ENCODE measurements around the gene RASL11A. TPM values are rescaled to one million over a fixed set of nuclear protein-coding genes. Genes with fewer than 3 reads are reported as not detected.
A peak's percentile ranks its signal among the peaks of the same experiment; 100 is the strongest.
"Not testable (repeated sequence)": the region's sequence is repeated elsewhere in the genome, so short reads cannot be mapped to it uniquely, and the experiment has no call there.

Gene RASL11A
- total RNA-seq, 2 donors from 2014 or later, result 3.5 to 5.5 TPM

DNA sequence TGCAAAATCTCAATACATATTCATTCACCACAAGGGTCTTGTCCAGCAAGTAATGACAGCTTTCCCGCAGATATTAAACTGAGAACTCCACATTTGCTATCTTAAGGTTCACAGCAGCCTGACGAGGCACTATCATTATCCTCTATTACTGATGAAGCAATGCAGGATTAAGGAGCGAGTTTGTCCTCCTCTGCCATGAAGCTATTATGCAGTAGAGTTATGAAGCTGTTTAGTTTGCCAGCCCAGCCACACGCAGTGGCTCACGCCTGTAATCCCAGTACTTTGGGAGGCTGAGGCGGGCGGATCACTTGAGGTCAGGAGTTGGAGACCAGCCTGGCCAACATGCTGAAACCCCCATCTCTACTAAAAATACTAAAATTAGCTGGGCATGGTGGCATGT lies 29.8 kb downstream of the RASL11A start:
- H3K9me3 Mint-ChIP-seq; H3K27ac Mint-ChIP-seq; H3K4me3 Mint-ChIP-seq; ATAC-seq (replicated peaks); H3K4me1 Mint-ChIP-seq; H3K36me3 Mint-ChIP-seq (ENCODE audit: low read depth): not testable (repeated sequence)
- H3K27me3 Mint-ChIP-seq, result peaks cover 13% of the 10 kb centered on the region

DNA sequence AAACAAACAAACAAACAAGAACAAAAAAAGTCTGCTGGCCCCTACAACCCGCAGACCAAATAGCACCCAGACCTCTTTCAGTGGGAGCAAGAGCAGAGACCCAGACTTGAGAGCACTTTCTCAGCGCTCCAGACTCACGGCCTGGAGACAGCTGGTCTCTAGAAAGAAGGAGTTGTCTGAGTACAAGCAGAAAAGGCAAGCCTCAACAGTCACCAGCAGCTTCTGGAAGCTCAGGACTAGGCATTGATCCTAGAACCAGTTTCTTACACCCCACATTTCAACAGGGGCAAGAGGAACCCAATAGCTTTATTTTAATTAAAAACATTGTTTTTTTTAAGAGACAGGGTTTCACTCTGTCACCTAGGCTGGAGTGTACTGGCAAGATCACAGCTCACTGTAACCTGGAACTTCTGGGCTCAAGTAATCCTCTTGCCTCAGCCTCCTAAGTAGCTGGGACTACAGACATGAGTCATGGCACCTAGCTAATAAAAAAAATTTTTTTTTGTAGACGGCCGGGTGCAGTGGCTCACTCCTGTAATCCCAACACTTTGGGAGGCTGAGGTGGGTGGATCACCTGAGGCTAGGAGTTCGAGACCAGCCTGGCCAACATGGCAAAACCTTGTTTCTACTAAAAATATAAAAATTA lies 30.4 kb downstream of the RASL11A start:
- Mint-ChIP-seq H3K9me3 (no peaks in the 10 kb centered on the region), H3K4me3 (no peak overlapping the region), H3K4me1 (no peaks in the 10 kb centered on the region), H3K36me3 (ENCODE audit: low read depth) (no peaks in the 10 kb centered on the region), H3K27ac (no peak overlapping the region), H3K27me3 (peaks cover 17% of the 10 kb centered on the region)
- ATAC-seq (replicated peaks), result no peak

DNA sequence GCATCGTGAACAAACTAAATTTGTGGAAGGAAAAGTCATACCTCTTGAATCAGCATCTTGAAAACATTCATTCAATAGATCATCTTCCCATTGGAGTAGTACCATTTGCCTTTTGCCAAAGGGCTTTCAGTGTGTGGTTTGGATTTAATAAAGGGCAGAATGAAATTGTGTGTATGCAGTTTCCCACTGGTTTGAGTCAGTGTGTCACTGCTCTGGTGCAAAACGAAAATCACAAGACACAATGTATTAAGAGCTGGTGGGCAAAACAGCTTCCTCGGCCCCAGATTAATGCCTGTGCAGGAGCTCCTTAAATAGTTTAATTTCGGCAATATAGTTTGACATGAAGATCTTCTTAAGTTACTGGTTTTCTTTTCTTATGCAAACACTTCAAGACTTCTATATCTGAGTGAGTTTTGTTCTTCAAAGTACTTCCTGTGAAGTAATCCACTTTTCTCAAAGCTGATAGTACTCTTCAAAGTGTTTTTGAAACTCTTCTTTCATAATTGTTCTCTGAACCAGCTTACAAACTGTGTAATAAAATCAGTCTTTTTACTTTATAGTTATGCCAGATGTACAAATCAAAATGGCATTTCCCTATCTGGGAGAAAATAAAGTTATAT lies 32.1 kb downstream of the RASL11A start:
- Mint-ChIP-seq H3K27ac (no peak overlapping the region), H3K4me3 (no peak overlapping the region), H3K9me3 (no peaks in the 10 kb centered on the region), H3K27me3 (peaks cover 14% of the 10 kb centered on the region), H3K36me3 (ENCODE audit: low read depth) (no peaks in the 10 kb centered on the region), H3K4me1 (no peaks in the 10 kb centered on the region)
- ATAC-seq (replicated peaks), result no peak

DNA sequence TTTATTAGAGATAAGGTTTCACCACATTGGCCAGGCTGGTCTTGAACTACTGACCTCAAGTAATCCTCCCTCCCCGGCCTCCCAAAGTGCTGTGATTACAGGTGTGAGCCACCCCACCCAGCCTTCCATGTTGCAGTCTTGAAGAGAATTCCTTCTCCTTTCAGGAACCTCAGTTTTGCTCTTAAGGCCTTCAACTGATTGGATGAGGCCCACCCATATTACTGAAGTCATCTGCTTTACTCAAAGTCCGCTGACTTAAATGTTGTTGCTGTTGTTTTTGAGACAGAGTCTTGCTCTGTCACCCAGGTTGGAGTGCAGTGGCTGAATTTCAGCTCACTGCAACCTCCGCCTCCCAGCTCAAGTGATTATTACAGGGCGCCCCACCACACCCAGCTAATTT lies 33.5 kb downstream of the RASL11A start:
- Mint-ChIP-seq H3K27ac (no peak overlapping the region), H3K36me3 (ENCODE audit: low read depth) (no peaks in the 10 kb centered on the region), H3K9me3 (no peaks in the 10 kb centered on the region), H3K4me1 (no peaks in the 10 kb centered on the region), H3K27me3 (peaks cover 13% of the 10 kb centered on the region), H3K4me3 (no peak overlapping the region)
- no peak for ATAC-seq (replicated peaks)

DNA sequence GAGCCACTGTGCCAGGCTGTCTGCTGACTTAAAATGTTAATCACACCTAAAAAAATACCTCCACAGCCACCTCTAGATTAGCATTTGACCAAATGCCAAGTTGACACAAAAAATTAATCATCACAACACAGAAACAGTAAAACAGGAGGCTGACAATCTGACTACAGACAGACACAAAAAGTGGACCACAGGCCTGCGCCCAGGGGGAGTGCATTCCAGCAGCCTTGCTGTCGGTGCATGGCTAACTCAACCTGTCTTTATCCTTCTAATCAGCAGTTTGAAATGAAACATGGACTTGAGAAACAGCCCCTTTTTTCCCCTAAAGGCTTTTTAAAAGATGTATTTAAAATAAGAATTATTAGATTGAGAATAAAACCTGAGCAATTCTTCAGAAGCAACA lies 34.0 kb downstream of the RASL11A start:
- H3K27me3 Mint-ChIP-seq, result peaks cover 8% of the 10 kb centered on the region
- no peak for ATAC-seq (replicated peaks)
- H3K9me3 Mint-ChIP-seq, result no peaks in the 10 kb centered on the region
- no peak overlapping the region for H3K4me3 Mint-ChIP-seq
- H3K4me1 Mint-ChIP-seq, result no peaks in the 10 kb centered on the region
- no peak overlapping the region for H3K27ac Mint-ChIP-seq
- H3K36me3 Mint-ChIP-seq (ENCODE audit: low read depth), result no peaks in the 10 kb centered on the region

DNA sequence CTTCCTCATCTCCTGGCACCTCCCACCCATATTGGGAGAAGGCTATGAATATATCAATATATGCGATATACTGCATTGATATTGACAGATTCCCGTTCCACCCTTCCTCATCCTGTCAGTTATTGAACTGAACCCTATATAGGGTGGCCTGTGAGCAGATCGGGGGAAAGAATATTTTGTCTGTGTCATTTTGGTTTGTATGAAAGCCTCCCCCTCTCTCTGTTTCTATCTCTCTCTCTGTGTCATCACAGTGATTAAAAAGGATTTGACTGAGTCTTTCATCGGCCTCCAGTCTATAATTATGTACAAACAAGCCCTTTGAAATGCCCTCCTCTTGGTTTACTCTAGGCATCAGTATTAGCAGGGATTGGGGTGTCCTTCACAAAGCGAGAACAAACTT lies 35.7 kb downstream of the RASL11A start:
- peak; percentile 31 for ATAC-seq (replicated peaks)
- no peaks in the 10 kb centered on the region for H3K4me1 Mint-ChIP-seq
- peaks cover 8% of the 10 kb centered on the region for H3K27me3 Mint-ChIP-seq
- H3K4me3 Mint-ChIP-seq, result no peak overlapping the region
- H3K27ac Mint-ChIP-seq, result no peak overlapping the region
- H3K9me3 Mint-ChIP-seq, result no peaks in the 10 kb centered on the region
- no peaks in the 10 kb centered on the region for H3K36me3 Mint-ChIP-seq (ENCODE audit: low read depth)

DNA sequence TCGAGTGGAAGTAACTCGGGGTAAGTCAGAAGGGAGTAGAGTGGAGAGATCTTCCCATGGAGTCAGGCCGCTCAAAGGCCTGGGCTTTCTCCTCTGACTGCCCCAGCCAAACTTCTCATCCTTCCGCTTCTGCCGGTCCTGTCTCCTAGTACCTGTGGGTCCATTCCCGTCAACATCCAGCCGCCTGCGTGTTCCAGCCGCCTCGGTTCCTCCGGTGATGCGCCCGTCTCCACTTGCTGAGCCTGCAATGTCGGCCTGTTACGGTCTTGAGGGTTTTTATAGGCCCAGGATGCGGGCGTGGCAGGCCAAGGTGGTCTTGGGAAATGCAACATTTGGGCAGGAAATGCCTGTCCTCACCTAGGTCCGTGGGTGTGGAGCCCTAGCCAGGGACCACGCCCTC lies 38.3 kb downstream of the RASL11A start:
- no peaks in the 10 kb centered on the region for H3K9me3 Mint-ChIP-seq
- no peaks in the 10 kb centered on the region for H3K36me3 Mint-ChIP-seq (ENCODE audit: low read depth)
- peaks cover 13% of the 10 kb centered on the region for H3K27me3 Mint-ChIP-seq
- H3K4me3 Mint-ChIP-seq, result no peak overlapping the region
- no peak overlapping the region for H3K27ac Mint-ChIP-seq
- no peak for ATAC-seq (replicated peaks)
- H3K4me1 Mint-ChIP-seq, result no peaks in the 10 kb centered on the region

DNA sequence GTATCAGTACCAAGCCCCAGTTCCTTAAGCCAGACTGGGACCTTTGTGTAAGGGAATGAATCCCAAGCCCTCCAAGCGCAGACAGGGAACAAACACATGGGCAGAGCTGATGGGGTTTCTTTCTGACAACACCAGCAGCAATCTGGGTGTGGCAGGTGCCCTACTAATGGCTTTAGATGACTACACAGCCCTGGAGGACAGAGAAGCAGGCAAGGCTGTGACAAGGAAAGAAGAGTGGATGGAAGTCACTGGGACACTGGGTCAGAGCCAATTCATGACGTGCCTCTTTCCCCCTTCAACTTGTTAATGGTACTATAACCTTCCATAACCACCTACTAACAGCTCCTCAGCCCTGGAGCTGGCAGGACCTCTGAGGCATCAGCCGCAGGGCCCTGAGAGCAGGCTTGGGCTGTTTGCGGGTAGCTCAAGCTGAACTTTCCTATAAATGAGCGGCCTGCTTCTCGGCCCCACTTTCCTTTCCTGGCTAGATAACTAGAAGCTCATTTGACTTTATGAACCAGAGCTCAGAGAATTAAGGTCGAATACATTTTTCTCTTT lies 38.9 kb downstream of the RASL11A start:
- H3K36me3 Mint-ChIP-seq (ENCODE audit: low read depth), result no peaks in the 10 kb centered on the region
- no peak overlapping the region for H3K27ac Mint-ChIP-seq
- no peak for ATAC-seq (replicated peaks)
- H3K4me3 Mint-ChIP-seq, result no peak overlapping the region
- no peaks in the 10 kb centered on the region for H3K9me3 Mint-ChIP-seq
- peaks cover 13% of the 10 kb centered on the region for H3K27me3 Mint-ChIP-seq
- H3K4me1 Mint-ChIP-seq, result no peaks in the 10 kb centered on the region

DNA sequence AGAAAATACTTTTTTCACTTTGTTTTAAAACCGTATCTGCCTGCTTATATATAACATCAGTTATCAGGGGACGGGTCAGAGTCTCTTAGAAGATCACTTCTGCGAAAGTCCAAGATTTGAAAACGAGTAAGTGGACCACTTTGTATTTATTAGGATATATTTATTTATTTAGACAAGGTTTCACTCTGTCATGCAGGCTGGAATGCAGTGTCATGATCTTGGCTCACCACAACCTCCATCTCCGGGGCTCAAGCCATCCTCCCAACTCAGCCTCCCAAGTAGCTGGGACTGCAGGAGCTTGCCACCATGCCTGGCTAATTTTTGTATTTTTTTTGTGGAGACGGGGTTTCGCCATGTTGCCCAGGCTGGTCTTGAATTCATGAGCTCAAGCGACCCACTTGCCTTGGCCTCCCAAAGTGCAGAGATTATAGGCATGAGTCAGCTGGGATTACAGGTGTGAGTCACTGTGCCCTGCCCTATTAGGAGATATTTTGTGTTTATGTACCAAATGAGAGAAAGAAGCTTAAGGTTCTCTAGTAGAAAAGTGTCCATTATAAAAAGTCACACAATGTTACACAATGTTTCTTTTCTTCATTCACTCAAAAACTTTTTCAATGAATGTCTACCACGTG lies 39.5 kb downstream of the RASL11A start:
- Mint-ChIP-seq H3K27me3 (peaks cover 13% of the 10 kb centered on the region), H3K9me3 (no peaks in the 10 kb centered on the region), H3K27ac (no peak overlapping the region), H3K4me1 (no peaks in the 10 kb centered on the region), H3K36me3 (ENCODE audit: low read depth) (no peaks in the 10 kb centered on the region), H3K4me3 (no peak overlapping the region)
- no peak for ATAC-seq (replicated peaks)

DNA sequence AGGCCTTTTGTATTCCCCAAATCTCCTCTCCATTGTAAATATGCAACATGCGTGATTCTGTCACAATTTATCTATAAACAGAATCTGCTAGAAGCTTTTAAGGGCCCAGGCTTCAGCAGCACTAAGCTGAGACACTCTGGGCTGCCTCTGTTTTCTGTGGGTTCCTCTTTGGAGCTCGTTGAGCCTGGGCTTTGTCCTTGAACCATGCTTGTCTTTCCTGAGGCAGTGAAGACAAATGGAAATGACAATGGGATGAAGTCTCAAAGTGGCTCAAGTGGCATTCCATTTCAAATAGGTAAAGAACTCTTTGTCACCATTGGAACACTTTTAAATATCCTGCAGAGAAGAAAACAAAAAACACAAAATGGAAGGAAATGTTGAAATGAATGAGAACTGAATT lies 40.3 kb downstream of the RASL11A start:
- Mint-ChIP-seq H3K4me1 (no peaks in the 10 kb centered on the region), H3K4me3 (no peak overlapping the region), H3K36me3 (ENCODE audit: low read depth) (no peaks in the 10 kb centered on the region), H3K27ac (no peak overlapping the region), H3K9me3 (no peaks in the 10 kb centered on the region), H3K27me3 (peaks cover 10% of the 10 kb centered on the region)
- ATAC-seq (replicated peaks), result no peak

DNA sequence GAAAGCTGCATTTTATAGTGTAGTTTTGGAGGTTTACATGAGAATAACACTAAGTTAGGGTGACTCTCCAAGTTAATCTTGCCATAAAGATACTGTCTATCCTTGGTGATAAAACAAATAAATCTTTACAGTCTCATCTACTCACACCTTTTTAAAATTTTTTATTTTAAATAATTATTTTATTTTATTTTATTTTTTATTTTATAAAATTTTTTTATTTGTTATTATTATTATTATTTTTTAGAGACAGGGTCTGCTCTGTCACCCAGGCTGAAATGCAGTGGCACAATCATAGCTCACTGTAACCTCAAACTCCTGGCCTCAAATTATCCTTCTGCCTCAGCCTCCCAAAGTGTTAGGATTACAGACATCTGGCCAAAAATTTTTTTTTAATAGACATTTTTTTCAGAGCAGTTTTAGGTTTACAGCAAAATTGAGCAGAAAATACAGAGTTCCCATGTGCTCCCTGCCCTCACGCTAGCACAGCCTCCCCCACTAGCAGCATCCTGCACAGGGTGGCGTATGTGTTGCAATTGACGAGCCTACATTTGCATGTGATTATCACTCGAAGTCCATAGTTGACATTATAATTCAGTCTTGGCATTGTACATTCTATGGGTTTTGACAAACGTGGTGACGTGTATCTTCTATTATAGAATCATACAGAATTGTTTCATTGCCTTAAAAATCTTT lies 41.0 kb downstream of the RASL11A start:
- peaks cover 15% of the 10 kb centered on the region for H3K27me3 Mint-ChIP-seq
- ATAC-seq (replicated peaks), result no peak
- no peaks in the 10 kb centered on the region for H3K36me3 Mint-ChIP-seq (ENCODE audit: low read depth)

DNA sequence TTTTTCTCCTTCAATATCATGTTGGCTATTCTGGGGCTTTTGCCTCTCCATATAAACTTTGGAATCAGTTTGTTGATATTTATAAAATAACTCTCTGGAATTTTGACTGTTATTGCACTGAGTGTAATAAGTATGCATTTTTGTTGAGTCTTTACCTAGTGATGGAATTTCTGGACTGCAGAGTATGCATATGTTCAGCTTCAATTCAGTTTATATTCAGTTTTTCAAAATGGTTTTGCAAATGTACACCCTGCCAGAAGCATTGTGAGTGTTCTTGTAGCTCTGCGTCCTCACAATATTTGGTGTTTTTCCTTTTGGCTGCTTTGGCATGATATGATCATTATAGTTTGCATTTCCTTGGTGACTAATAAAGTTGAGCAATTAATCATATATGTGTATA lies 43.1 kb downstream of the RASL11A start:
- no peak for ATAC-seq (replicated peaks)

More for the DNA sequence above, 41.0 kb downstream of the RASL11A start:
- H3K4me3 Mint-ChIP-seq, result no peak overlapping the region
- H3K27ac Mint-ChIP-seq, result no peak overlapping the region
- no peaks in the 10 kb centered on the region for H3K9me3 Mint-ChIP-seq
- H3K4me1 Mint-ChIP-seq, result no peaks in the 10 kb centered on the region

DNA sequence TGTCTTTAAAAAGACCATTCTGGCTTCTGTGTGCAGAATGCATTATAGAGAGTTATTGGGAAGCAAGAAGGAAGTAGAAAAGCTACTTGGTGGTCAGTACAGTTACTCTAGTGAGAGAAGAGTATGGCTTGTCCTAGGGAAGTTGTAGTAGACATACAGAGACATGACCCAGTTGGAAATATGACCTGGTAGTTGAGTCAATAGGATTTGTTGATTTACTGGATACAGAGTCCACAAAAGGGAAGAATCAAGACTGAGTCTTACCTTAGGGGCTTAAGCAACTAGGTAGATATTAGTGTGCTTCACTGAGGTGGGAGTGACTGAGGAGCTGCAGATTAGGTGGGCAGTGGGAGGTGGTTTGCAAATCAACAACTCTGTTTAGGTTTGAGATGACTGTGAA lies 48.8 kb downstream of the RASL11A start:
- Mint-ChIP-seq H3K9me3 (no peaks in the 10 kb centered on the region), H3K4me1 (no peaks in the 10 kb centered on the region), H3K4me3 (no peak overlapping the region), H3K36me3 (ENCODE audit: low read depth) (no peaks in the 10 kb centered on the region), H3K27ac (no peak overlapping the region), H3K27me3 (peaks cover 40% of the 10 kb centered on the region)
- no peak for ATAC-seq (replicated peaks)

More for the DNA sequence above, 43.1 kb downstream of the RASL11A start:
- no peak overlapping the region for H3K4me3 Mint-ChIP-seq
- H3K9me3 Mint-ChIP-seq, result no peaks in the 10 kb centered on the region
- no peaks in the 10 kb centered on the region for H3K4me1 Mint-ChIP-seq
- H3K27ac Mint-ChIP-seq, result no peak overlapping the region
- peaks cover 23% of the 10 kb centered on the region for H3K27me3 Mint-ChIP-seq
- H3K36me3 Mint-ChIP-seq (ENCODE audit: low read depth), result no peaks in the 10 kb centered on the region

DNA sequence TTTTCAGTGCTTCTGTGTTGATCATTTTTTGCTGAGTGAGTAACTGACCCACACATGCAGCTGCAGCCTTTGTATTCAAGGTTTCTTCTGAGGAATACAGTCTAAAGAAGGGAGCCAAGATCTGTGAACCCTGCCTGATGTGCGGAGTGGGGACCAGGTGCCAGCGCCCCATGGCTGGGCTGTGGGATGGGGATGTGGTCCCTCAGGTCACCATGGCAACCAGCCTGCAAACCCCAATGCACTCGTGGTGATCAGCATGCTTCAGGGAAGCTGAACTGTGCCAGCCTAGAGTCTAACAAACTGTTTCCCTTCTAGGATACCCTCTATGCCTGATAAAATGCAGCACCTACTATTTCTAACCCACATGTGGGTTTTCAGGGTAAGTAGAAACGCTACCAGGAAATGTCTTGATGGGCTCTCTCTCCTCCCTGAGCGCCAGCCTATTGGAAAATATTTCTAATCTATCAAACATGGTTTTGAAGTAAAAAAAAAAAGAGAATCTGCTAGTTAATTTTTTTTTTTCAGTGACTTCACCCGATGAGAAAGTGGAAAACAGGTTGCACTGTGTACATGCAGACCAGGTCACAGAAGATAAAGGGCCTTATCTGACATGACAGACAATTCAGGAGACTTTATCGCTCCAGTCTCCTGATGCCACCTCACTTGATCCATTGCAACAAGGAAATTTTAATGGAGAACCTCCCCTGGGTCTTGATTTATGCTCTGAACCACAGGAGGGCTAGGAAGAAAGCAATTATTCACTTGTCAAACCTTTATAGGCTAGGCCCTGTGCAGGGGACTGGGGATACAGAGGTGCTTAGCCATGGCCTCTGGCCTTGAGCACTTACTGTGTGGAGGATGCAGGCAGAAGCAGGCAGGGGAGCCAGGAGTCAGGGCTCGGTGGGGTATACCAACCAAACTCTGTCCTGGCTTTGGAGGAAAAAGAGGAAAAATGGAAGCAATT lies 51.1 kb downstream of the RASL11A start:
- Mint-ChIP-seq H3K27ac (no peak overlapping the region), H3K4me1 (no peaks in the 10 kb centered on the region), H3K9me3 (no peaks in the 10 kb centered on the region), H3K4me3 (no peak overlapping the region), H3K36me3 (ENCODE audit: low read depth) (no peaks in the 10 kb centered on the region), H3K27me3 (peaks cover 33% of the 10 kb centered on the region)
- ATAC-seq (replicated peaks), result peak; percentile 29
